ENCODE results near the gene PSTPIP1. TPM values are rescaled to one million over a fixed set of nuclear protein-coding genes. Genes with fewer than 3 reads are reported as not detected.

Gene PSTPIP1
- polyA plus RNA-seq, 3 donors from 2014 or later, result 84.4 to 127 (median 99.3) TPM

DNA sequence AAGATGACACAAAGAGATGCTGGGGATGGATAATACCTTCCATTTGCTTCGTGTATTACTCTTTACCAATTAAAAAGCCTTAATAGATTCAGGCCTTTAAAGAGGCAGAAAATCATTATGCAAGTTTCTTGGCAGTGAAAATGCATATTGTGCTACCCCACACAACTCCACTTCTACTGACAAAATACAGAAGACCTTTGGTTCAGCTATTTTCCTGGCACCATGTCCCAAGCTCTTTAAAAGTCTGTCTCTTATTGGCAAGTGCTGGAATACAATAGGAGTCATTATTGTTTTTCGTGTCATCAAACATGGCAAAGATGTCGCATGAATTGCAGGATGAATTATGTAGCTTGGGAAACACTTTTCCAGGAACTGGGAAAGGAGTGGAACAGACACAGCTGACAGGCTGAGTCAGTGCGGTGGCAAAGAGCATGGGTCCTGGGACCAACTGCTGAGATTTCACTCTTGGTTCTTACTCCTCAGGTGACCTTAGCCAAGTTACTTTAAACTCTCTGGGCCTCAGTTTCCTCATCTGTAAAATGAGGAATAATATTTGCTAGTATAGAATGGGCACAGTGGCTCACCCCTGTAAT is 81.5 kb downstream of the PSTPIP1 start:
- DNase-seq, result no peak
- H3K4me1 Mint-ChIP-seq, result peaks cover 5 to 8% of the 10 kb centered on the region in 2 donors

DNA sequence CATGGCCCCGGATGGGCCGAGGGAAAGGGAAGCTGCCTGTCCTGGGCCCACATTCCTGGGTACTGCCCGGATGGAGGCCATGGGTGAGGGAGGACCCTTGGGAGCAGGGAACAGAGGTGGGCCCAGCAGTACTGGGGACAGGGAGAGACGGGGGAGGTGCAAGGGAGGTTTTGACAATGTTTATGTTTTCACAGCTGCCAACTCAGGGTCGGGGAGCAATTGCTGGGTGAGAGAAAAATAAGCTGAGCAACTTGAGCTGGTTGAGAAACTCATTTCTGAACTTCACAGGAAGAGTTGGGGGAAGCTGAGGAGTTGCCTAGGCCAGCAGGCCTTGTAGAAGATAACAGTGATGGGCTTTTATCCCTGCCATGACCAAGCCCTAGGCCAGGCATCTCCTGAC is 87.0 kb downstream of the PSTPIP1 start:
- Mint-ChIP-seq H3K27ac (peak overlapping the region in 1 of 6 donors; percentile 56), H3K9me3 (no peaks in the 10 kb centered on the region), H3K4me1 (peaks cover 14 to 17% of the 10 kb centered on the region in 2 donors), H3K27me3 (ENCODE audit: low read depth in 3 of 3) (peaks cover 0 to 2% (median 0%) of the 10 kb centered on the region in 3 donors), H3K36me3 (no peaks in the 10 kb centered on the region), H3K4me3 (no peak overlapping the region)
- DNase-seq, result no peak

More for the DNA sequence above, 81.5 kb downstream of the PSTPIP1 start:
- H3K4me3 Mint-ChIP-seq, result no peak overlapping the region
- H3K27me3 Mint-ChIP-seq (ENCODE audit: low read depth in 3 of 3), result peaks cover 0 to 5% (median under 1%) of the 10 kb centered on the region in 3 donors
- H3K36me3 Mint-ChIP-seq, result no peaks in the 10 kb centered on the region
- H3K9me3 Mint-ChIP-seq, result no peaks in the 10 kb centered on the region
- no peak overlapping the region for H3K27ac Mint-ChIP-seq

- H3K27me3 Mint-ChIP-seq (ENCODE audit: low read depth in 3 of 3), result peaks cover 0 to 2% (median 0%) of the 10 kb centered on the region in 3 donors
- peak overlapping the region; percentile 20 to 81 (median 66) for H3K27ac Mint-ChIP-seq
- H3K36me3 Mint-ChIP-seq, result no peaks in the 10 kb centered on the region
- peaks cover 14 to 17% of the 10 kb centered on the region in 2 donors for H3K4me1 Mint-ChIP-seq
- H3K9me3 Mint-ChIP-seq, result no peaks in the 10 kb centered on the region
- peak; percentile 46 to 59 (median 55) for DNase-seq
- peak overlapping the region; percentile 70 to 85 (median 81) for H3K4me3 Mint-ChIP-seq
These were observed 88.6 kb downstream of the PSTPIP1 start for GRCh38 chr15:77083381-77084160.

- no peak for DNase-seq
- Mint-ChIP-seq H3K27me3 (ENCODE audit: low read depth in 3 of 3) (peaks cover 0 to 2% (median 0%) of the 10 kb centered on the region in 3 donors), H3K4me3 (no peak overlapping the region), H3K4me1 (peaks cover 14 to 17% of the 10 kb centered on the region in 2 donors), H3K27ac (peak overlapping the region in 1 of 6 donors; percentile 73), H3K36me3 (no peaks in the 10 kb centered on the region), H3K9me3 (no peaks in the 10 kb centered on the region)
These were observed 89.5 kb downstream of the PSTPIP1 start for GRCh38 chr15:77084436-77084835.

DNA sequence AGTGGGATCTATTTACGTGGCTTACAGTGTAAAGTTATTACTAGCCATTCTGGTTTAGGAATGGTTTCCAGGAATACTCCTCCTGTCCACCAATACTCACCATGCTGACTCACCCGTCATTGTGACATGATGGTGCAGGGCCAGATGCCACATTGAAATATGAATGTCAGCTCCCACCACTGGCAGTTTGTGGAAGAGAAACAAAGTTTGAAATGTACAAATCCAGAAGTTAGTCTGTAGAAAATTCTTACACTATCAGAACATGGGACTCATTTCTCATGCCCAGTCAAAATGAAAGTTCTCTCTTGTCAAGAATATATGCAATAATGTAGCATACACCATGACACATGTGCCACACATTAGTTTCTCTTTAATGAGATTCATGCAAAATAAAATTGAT is 90.4 kb downstream of the PSTPIP1 start:
- no peaks in the 10 kb centered on the region for H3K9me3 Mint-ChIP-seq
- no peak overlapping the region for H3K27ac Mint-ChIP-seq
- peaks cover 14 to 17% of the 10 kb centered on the region in 2 donors for H3K4me1 Mint-ChIP-seq
- H3K4me3 Mint-ChIP-seq, result no peak overlapping the region
- DNase-seq, result no peak
- no peaks in the 10 kb centered on the region for H3K36me3 Mint-ChIP-seq
- H3K27me3 Mint-ChIP-seq (ENCODE audit: low read depth in 3 of 3), result peaks cover 0 to 2% (median 0%) of the 10 kb centered on the region in 3 donors

Other genes starting within 250 kb of the PSTPIP1 start
- 10 to 100 TPM in 1 of 3 donors, 1 to 10 TPM in 2; 6.8 to 23.6 (median 6.8) TPM for gene SCAPER, start 89.8 kb upstream of the PSTPIP1 start, polyA plus RNA-seq
- 10 to 100 TPM; 54.0 to 68.2 (median 64.1) TPM for gene RCN2, start 63.4 kb upstream of the PSTPIP1 start, polyA plus RNA-seq
- gene TSPAN3, start 76.0 kb downstream of the PSTPIP1 start, polyA plus RNA-seq, result 100 to 1,000 TPM in 2 of 3 donors, 10 to 100 TPM in 1; 96.3 to 145 (median 105) TPM

Measured in immature natural killer cell (primary cell).